ENCODE measurements around the gene KDM4C.

The KDM4C gene

GRCh38 chr9:7149258-7149657, 391.5 kb downstream of the KDM4C start:
- DNase-seq, result no peak

GRCh38 chr9:7150153-7150890, 392.5 kb downstream of the KDM4C start:
- DNase-seq, result no peak

- no peak for DNase-seq
These were observed 395.4 kb downstream of the KDM4C start for GRCh38 chr9:7153134-7153533.

GRCh38 chr9:7153566-7153965, 395.8 kb downstream of the KDM4C start:
- DNase-seq, result no peak

- DNase-seq, result no peak
These were observed 396.3 kb downstream of the KDM4C start for GRCh38 chr9:7154003-7154619.

GRCh38 chr9:7154650-7155049, 396.9 kb downstream of the KDM4C start:
- no peak for DNase-seq

- DNase-seq, result no peak
These were observed 403.7 kb downstream of the KDM4C start for GRCh38 chr9:7161469-7161868.

- DNase-seq, result no peak
These were observed 406.2 kb downstream of the KDM4C start for GRCh38 chr9:7163932-7164331.

- DNase-seq, result no peak
These were observed 406.9 kb downstream of the KDM4C start for GRCh38 chr9:7164440-7165330.

- no peak for DNase-seq
These were observed 407.7 kb downstream of the KDM4C start for GRCh38 chr9:7165331-7165975.

- no peak for DNase-seq
These were observed 408.3 kb downstream of the KDM4C start for GRCh38 chr9:7166074-7166473.

- peak; percentile 10 for DNase-seq
These were observed 412.1 kb downstream of the KDM4C start for GRCh38 chr9:7169717-7170389.

GRCh38 chr9:7171396-7172153, 413.8 kb downstream of the KDM4C start:
- no peak for DNase-seq

GRCh38 chr9:7172154-7173115, 414.7 kb downstream of the KDM4C start:
- DNase-seq, result peak; percentile 35

GRCh38 chr9:7173139-7173538, 415.4 kb downstream of the KDM4C start:
- no peak for DNase-seq

GRCh38 chr9:7174301-7174700, 416.5 kb downstream of the KDM4C start:
- no peak for DNase-seq

GRCh38 chr9:7174884-7175283, 417.1 kb downstream of the KDM4C start:
- no peak for DNase-seq

GRCh38 chr9:7176561-7176960, 418.8 kb downstream of the KDM4C start:
- no peak for DNase-seq

- no peak for DNase-seq
These were observed 419.6 kb downstream of the KDM4C start for GRCh38 chr9:7177383-7177782.

- DNase-seq, result no peak
These were observed 421.0 kb downstream of the KDM4C start for GRCh38 chr9:7178729-7179128.

- DNase-seq, result no peak
These were observed 422.5 kb downstream of the KDM4C start for GRCh38 chr9:7180247-7180646.

Measured in HCEC 1CT (cell line).